HG02970 (cell line): ENCODE data around the gene USP3.
"Not testable (repeated sequence)": the region's sequence is repeated elsewhere in the genome, so short reads cannot be mapped to it uniquely, and the experiment has no call there.

ENCODE experiments used
- ATAC-seq: cut with Tn5 transposase; IDR thresholded peaks from one replicate; pipeline ENCODE4 v1.9.1; 2021; ENCODE audit warnings: mild to moderate bottlenecking, moderate library complexity, moderate number of reproducible peaks; ENCODE audit not compliant: unreplicated experiment, low FRiP score

The USP3 gene

DNA sequence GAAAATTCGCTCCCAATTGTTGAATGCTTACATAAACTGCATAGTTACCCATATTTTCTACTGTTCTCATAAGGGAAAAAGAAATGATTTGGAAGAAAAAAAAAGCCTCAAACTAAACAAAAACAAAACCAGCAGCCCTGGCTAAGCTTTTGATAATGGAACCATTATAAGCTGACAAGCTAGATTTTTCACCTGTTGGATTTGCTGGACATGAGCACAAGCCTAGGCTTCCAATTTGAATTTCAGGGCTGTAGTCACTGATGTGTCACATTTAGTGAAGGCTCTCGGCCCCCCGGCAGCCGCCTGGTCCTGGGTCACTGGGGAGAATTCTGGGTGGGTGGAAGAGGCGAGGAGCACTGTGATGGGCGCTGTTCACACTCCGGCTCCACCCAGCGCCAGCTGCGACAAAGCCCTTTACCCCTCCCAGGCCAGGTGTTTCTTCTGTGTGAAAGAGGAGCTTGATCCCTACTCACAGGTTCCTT, 97.4 kb downstream of the USP3 start:
- no peak for ATAC-seq

DNA sequence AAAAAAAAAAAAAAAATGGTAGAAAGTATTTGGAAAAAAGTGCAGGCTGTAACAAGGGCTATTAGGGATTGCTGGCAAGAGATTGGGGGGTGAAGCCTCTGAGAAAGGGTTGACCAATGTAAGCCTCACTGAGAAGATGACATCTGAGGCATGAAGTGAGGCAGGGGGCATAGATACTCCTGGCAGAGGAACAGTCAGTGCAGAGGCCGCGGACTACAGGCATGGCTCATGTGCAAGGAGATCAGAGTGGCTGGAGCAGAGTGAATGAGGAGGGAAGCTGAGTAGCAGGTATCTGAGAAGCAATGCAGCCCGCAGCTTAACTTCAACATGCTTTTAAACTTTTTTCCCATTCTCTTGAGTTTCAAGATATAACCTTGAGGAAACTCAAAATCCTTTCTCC, 98.2 kb downstream of the USP3 start:
- ATAC-seq, result no peak

DNA sequence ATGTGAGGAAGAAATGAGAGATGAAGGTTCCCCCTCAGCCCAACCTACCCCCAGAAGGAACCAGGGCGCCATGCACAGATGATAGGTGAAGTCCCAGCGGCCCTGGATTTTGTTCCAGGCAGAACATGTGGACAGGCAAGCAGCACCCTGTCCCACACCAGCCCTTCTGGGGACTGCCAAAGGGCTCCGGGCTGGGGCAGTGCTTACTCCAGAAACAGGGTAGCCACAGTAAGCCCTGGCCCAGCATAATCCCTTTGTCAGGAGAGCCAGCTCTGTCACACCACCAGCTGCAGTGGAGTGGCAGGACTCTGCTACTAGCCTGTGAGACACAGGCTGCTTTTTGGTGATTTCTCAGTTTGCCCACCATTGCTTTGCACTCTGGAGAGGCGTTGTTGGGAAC, 99.1 kb downstream of the USP3 start:
- no peak for ATAC-seq

DNA sequence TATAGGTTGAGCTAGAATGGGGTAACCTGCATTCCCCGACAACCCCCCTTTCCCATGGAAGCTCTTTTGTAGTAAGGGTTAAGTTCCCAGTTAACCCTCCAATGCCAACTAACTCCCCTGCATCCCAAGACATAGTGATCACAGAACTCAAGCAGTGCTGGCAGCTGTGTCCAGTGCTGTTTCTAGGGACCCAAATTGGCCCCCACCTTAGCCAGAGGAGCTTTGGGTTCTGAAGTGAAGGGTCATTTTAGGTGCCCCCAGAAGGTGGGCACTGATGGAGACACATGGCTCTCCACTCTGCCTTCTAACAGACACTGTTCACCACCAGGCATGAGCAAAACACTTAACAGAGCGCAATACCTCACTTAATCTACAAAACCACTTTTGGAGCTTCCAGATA, 99.9 kb downstream of the USP3 start:
- no peak for ATAC-seq

GRCh38 chr15:63605036-63605435, 100.6 kb downstream of the USP3 start:
- ATAC-seq, result no peak

DNA sequence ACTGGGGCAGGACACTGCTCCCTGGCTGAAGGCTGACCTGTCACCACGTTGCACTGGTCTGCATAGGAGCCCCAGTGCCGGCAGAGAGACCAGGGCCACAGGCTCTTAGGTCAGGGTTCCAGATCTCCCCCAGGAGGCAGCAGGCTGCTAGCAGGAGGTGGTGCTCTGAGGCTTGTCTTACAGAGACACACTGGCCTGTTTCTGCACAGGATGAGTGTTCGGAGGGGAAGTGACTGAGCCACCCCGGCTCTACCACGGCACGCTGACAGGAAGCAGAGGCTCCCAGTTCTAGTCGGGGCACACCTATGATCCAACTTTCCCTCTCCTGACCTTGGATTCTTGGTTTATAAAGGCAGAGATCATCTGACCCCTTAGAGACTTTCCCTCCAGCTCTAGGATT, 101.4 kb downstream of the USP3 start:
- ATAC-seq, result no peak

GRCh38 chr15:63606308-63606707, 101.9 kb downstream of the USP3 start:
- no peak for ATAC-seq

DNA sequence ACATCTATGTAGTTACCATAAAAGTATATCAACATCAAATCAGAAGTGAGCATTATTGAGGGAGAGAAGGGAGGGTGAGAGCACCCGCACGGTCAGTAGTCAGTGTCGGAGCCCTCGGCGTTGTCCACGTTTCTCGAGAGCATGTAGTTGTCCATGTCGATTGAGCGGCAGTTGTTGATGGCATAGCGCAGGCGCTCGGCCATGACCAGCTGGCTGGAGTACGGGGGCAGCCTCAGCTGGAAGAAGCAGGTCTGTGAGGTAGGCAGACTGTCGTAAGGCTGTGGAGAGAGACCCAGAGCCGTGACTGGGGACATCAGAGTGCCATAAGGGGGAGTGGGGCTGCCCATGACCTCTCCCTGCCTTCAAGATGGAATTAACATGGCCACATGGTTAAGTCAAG, 104.6 kb downstream of the USP3 start:
- ATAC-seq, result no peak

GRCh38 chr15:63609448-63609847, 105.1 kb downstream of the USP3 start:
- ATAC-seq, result no peak

DNA sequence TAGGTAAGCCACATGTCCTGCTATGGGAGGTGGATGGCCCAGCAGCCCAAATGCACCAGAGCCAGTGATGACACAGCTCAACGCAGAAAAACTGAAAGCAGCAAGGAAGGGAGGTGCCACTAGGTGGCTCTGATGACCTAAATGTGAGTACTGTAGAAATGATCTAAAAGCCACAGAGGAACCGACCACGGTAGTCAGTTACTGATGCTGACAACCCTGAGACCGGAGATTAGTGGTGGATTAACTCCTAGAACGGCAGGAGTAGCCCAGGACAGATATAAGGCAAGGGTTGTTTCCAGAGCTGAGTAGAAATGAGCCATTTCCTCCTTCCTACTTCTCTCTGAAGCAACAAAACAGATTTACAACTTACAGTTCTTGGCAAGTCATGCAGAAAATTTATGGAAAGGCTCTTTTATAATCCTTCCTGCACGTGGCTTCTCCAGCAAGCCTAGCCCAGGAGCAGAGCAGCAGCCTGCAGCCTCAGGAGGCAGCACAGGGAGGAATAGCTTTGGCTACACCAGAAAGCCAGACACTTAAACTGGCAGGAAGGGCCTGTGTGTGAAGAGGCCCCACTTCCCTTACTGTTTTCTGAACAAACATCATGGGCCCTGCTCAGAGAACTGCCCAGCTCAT, 105.9 kb downstream of the USP3 start:
- no peak for ATAC-seq

DNA sequence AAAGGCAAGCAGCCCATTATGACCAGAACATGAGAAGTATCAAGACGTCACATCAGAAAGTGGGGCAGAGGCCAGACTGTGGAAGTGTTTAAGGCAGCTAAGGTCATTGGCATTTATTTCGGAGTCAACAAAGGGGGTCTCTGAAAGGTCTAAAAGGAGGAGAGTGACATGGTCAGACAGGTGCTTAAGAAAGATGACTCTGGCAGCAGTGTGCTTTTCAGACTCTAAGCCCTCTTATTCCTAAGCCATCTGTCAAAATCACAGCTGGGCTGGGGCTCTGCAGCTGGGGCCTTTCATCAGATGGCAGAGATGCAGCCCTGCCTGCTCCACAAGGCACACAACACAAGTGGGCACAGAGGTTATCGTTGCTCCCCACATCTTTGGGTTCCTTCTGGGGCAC, 106.8 kb downstream of the USP3 start:
- ATAC-seq, result no peak

- no peak for ATAC-seq
Measured at GRCh38 chr15:63612300-63612699, 107.9 kb downstream of the USP3 start.

GRCh38 chr15:63615935-63616334, 111.5 kb downstream of the USP3 start:
- ATAC-seq, result no peak

DNA sequence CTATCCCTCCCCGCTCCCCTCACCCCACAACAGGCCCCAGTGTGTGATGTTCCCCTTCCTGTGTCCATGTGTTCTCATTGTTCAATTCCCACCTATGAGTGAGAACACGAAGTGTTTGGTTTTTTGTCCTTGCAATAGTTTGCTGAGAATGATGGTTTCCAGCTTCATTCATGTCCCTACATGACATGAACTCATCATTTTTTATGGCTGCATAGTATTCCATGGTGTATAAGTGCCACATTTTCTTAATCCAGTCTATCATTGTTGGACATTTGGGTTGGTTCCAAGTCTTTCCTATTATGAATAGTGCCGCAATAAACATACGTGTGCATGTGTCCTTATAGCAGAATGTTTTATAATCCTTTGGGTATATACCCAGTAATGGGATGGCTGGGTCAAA, 112.8 kb downstream of the USP3 start:
- not testable (repeated sequence) for ATAC-seq

GRCh38 chr15:63617627-63618026, 113.2 kb downstream of the USP3 start:
- not testable (repeated sequence) for ATAC-seq

DNA sequence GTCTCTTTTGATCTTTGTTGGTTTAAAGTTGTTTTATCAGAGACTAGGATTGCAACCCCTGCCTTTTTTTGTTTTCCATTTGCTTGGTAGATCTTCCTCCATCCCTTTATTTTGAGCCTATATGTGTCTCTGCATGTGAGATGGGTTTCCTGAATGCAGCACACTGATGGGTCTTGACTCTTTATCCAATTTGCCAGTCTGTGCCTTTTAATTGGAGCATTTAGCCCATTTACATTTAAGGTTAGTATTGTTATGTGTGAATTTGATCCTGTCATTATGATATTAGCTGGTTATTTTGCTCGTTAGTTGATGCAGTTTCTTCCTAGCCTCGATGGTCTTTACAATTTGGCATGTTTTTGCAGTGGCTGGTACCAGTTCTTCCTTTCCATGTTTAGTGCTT, 116.4 kb downstream of the USP3 start:
- not testable (repeated sequence) for ATAC-seq

DNA sequence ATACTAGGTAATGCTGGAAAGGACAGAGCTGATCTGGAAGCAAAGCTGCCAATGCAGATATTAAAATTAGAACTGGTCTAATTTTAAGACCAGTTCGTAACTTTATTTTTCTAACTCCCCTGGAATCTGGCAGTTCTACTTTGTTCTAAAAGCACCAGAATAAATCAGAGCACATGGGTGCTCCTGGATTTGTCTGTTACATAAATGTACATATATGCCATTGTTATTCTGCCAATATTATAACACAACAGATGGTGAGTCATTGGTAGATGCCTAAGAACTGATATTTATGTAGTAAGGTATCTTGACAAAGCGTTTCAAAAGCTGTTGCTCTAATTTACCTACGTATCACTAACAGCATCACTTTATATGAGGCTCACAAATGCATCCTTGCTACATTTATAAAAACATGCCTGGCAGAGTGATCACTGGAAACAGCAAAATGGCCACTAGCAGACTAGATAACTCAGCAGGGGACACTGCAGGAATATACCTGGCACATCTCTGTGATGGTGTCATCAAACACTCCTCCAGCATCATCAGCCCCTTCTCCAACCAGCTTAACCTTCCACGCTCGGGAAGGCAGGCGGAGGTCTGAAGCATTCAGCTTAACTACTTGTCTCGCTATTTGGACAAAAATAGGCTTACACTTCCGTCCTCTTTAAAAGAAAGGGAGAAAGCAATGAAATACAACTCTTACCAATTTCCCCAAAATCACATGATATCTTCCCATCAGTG, 119.0 kb downstream of the USP3 start:
- no peak for ATAC-seq

GRCh38 chr15:63626955-63627354, 122.6 kb downstream of the USP3 start:
- no peak for ATAC-seq

- ATAC-seq, result no peak
Measured at GRCh38 chr15:63628123-63628822, 123.9 kb downstream of the USP3 start.

- ATAC-seq, result no peak
Measured at GRCh38 chr15:63630036-63630751, 125.8 kb downstream of the USP3 start.

DNA sequence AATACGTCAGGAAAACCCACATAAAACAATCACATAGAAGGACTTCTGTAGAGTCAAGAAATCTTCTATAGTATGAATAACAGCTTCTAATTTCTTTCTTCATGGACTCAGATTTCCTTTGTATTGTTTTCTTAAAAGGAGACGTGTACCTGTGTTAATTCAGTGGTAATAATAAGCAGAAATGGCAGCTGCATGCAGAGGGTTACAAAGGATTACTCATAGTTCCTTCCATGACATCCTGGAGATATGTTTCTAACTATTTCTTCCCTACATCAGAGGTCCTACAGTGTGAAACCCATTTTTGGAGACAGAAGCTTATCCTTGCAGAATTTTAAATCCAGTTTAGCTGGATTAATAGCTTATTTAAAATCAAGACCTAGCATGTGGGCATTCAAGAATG, 128.9 kb downstream of the USP3 start:
- ATAC-seq, result no peak
